ENCODE measurements around the gene COA6.
"Not testable (repeated sequence)": the region's sequence is repeated elsewhere in the genome, so short reads cannot be mapped to it uniquely, and the experiment has no call there.

Gene COA6

DNA sequence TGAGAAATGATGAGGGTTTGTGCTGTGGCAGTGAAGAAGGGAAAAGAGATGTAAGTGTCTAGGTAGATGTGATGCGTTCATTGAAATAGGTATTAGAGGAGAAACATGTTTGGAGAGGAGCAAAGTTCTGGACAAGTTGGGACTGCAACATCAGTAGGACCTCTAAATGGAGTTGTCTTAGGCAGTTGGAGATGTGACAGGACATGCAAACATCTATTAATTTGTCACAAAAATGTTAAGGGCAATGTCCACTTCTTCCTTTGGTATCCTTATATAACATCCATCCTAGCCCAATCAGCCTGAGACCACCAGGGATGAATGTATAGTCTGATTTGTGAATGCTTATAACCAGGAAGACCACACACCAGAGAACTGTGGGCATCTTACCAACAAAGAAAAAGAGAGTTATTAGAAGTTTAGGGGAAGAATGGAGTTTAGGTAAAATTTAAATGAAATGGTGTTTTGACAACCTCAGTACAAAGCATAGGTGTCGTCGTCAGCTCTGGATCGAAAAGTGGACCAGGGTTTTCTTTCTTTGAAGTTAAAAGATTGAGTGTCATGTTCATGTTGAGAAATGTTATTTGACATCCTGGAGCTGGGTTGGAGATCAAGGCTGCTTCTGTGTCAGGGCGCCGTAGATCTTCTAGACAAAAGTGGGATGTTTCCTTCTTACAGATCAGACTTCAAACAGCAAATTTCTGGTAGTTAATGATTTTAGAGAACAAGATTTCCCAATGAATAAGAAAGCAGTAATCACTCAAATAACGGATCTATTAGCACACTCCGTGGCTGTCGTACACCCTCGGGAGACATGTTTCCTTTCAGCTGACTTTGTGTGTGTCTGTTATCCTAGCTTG lies 8.7 kb downstream of the COA6 start:
- H3K4me3 ChIP-seq (ENCODE audit: low read length) = no peak overlapping the region
- TF ChIP-seq ZNF274 (IDR thresholded peaks at IDR 0.05; ENCODE audit: low read depth, low read length) = no peak

- no peak overlapping the region for H3K4me3 ChIP-seq (ENCODE audit: low read length)
- no peak for TF ChIP-seq ZNF274 (IDR thresholded peaks at IDR 0.05; ENCODE audit: low read depth, low read length)
These were observed 12.9 kb downstream of the COA6 start for GRCh38 chr1:234386122-234386521.

DNA sequence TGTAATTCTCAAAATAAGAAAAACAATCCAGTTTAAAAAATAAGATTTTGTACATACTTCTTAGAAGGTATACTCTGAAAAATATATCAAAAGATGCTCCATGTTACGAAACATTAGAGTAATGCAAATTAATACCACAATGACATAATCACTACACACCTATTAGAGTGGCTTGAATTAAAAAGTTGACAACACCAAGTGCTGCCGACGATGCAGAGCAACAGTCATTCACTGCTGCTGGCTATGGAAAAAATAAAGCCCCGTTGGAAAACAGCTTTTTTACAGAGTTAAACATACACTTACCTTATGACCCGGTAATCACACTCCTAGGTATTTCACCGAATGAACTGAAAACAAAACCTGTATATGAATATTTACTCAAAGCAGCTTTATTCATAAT lies 14.8 kb downstream of the COA6 start:
- no peak for TF ChIP-seq ZNF274 (IDR thresholded peaks at IDR 0.05; ENCODE audit: low read depth, low read length)
- H3K4me3 ChIP-seq (ENCODE audit: low read length) = no peak overlapping the region; the same call in 1 of the 2 replicates

- H3K4me3 ChIP-seq (ENCODE audit: low read length) = no peak overlapping the region
- no peak for TF ChIP-seq ZNF274 (IDR thresholded peaks at IDR 0.05; ENCODE audit: low read depth, low read length)
These were observed 19.9 kb downstream of the COA6 start for GRCh38 chr1:234393190-234393589.

DNA sequence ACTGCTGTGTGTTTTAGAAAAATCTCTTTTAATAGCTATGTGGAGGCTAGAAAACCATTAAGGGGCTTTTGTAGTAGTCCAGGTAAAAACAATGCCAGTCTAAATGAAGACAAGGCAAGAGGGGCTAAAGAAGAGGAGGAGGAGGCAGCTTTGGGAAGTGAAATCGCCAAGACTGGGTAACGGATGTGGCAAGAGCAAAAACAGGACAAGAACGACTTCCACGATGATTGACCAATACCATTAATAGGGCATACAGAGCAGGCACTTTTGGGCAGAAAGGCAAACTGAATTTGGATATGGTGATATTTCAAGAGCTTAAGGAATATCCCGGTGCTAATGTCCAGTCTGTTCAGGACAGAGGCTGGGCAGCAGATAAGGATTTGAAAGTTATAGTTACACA lies 22.0 kb downstream of the COA6 start:
- H3K4me3 ChIP-seq (ENCODE audit: low read length) = no peak overlapping the region
- TF ChIP-seq ZNF274 (IDR thresholded peaks at IDR 0.05; ENCODE audit: low read depth, low read length) = no peak

- TF ChIP-seq ZNF274 (IDR thresholded peaks at IDR 0.05; ENCODE audit: low read depth, low read length) = no peak
- no peak overlapping the region for H3K4me3 ChIP-seq (ENCODE audit: low read length)
These were observed 22.8 kb downstream of the COA6 start for GRCh38 chr1:234396092-234396491.

DNA sequence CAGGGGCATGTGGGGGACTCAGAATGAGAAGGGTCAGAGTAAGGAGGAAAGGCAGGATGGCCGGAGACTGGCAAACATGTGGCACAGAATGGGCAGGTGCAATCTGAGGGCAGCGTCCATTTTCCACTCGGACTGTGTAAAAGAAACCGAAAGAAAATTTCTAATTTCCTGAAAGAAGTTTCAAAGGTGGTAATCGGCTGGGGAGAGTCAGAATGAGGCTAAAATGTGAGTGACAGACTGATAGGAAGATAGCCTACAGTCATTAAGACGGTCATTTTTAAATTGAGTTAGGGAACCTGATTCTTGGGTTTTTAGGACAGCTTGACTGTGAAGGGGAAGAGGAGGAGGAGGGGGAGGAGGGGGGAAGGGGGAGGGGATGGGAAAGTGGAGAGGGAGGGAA lies 23.6 kb downstream of the COA6 start:
- no peak overlapping the region for H3K4me3 ChIP-seq (ENCODE audit: low read length)
- TF ChIP-seq ZNF274 (IDR thresholded peaks at IDR 0.05; ENCODE audit: low read depth, low read length) = no peak

DNA sequence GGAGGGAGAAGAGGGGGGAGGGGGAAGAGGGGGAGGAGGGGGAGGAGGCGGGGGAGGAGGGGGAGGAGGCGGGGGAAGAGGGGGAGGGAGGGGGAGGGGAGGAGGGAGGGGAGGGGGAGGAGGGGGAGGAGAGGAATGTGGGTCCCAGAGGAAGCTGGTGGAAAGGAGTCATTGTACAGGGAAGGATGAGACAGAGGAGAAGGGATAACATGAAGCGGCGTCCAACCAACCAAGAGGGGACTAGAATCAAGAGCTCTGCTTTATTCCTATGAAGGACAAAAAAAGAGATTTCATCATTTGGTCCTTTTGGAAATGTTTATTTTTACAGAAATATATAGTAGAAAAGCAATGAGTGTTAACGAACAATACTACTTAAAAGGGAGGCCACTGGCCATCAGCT lies 24.5 kb downstream of the COA6 start:
- no peak overlapping the region for H3K4me3 ChIP-seq (ENCODE audit: low read length)
- TF ChIP-seq ZNF274 (IDR thresholded peaks at IDR 0.05; ENCODE audit: low read depth, low read length) = no peak

- no peak overlapping the region; the same call in 1 of the 2 replicates for H3K4me3 ChIP-seq (ENCODE audit: low read length)
- TF ChIP-seq ZNF274 (IDR thresholded peaks at IDR 0.05; ENCODE audit: low read depth, low read length) = no peak
These were observed 25.7 kb downstream of the COA6 start for GRCh38 chr1:234398849-234399381.

GRCh38 chr1:234399515-234399914 lies 26.3 kb downstream of the COA6 start:
- H3K4me3 ChIP-seq (ENCODE audit: low read length) = not testable (repeated sequence)

GRCh38 chr1:234400773-234401172 lies 27.5 kb downstream of the COA6 start:
- H3K4me3 ChIP-seq (ENCODE audit: low read length) = no peak overlapping the region
- no peak for TF ChIP-seq ZNF274 (IDR thresholded peaks at IDR 0.05; ENCODE audit: low read depth, low read length)

GRCh38 chr1:234401658-234402057 lies 28.4 kb downstream of the COA6 start:
- H3K4me3 ChIP-seq (ENCODE audit: low read length) = no peak overlapping the region
- TF ChIP-seq ZNF274 (IDR thresholded peaks at IDR 0.05; ENCODE audit: low read depth, low read length) = no peak

DNA sequence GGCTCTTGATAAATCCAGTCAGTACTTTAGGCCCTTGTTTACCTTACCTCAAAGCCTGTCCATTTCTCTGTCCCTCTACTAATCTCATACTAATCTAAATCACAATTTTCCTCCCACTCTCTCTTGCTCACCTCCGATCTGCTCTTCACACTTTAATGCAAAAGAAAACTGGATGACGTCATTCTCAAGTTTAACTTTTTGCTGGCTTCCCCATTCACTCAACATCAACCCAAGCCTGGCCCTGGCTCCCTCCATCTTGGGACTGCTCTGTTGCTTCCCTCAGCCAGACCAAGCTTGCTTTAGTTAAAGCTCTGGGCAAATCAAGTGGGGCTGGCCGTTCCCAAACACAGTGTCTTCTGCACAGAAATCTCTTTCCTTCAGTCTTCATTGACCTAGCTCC lies 29.7 kb downstream of the COA6 start:
- TF ChIP-seq ZNF274 (IDR thresholded peaks at IDR 0.05; ENCODE audit: low read depth, low read length) = no peak
- no peak overlapping the region for H3K4me3 ChIP-seq (ENCODE audit: low read length)

DNA sequence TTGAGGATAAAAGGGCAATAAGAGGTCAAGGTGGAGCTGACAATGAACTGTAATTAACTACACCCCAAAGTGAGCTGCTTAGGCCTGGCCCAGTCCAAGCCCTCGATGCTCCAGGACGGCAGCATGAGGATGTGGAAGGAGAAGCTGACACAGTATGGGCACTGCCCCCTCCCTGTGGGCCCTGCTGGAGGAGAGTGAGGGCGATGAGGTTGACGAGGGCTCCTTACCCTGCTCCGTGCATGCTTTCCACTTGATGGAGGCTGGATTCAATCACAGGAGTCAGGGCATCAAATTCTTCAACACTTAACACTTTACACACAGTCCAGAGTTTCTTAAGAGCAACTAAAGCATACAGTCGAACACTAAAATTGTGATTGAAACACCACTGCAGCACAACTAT lies 32.4 kb downstream of the COA6 start:
- no peak overlapping the region for H3K4me3 ChIP-seq (ENCODE audit: low read length)
- no peak for TF ChIP-seq ZNF274 (IDR thresholded peaks at IDR 0.05; ENCODE audit: low read depth, low read length)

DNA sequence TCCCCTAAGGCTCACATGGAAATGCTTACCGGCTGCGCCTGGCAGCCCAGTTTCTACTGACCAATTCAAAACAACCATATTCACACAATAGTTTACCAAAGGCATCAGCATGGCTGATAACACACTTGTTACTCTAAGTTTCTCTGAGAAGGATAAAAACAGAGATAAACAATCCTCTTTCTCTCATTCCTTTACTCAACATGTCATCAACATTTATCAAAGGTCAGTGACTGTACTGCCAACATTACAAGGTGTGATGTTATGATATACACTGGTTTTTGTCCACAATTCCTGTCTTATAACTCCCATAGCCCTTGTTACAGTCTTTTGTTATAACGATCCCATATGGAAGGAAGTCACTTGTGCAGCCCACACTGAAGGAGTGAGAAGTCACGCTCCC lies 33.6 kb downstream of the COA6 start:
- no peak overlapping the region for H3K4me3 ChIP-seq (ENCODE audit: low read length)
- no peak for TF ChIP-seq ZNF274 (IDR thresholded peaks at IDR 0.05; ENCODE audit: low read depth, low read length)

GRCh38 chr1:234408757-234409156 lies 35.5 kb downstream of the COA6 start:
- no peak overlapping the region for H3K4me3 ChIP-seq (ENCODE audit: low read length)
- no peak for TF ChIP-seq ZNF274 (IDR thresholded peaks at IDR 0.05; ENCODE audit: low read depth, low read length)
